HepG2 (cell line): Measurements from ENCODE around the gene SYVN1. TPM values are rescaled to one million over a fixed set of nuclear protein-coding genes. Genes with fewer than 3 reads are reported as not detected.

ENCODE experiments used
- ATAC-seq: fragments of 200-7000 bp; cut with Tn5 transposase; 3 replicates; pipeline ENCODE4 v1.9.1; 2020; ENCODE audit warnings: mild to moderate bottlenecking, moderate library complexity
- BruUV-seq: library from RNA; stranded (reverse); fragments of 400-500 nt; replicated peaks from 2 replicates; lab custom pipeline; 2021; lab: Mats Ljungman, UMichigan
- CTCF ChIA-PET: fragments of 300-600 bp; formaldehyde crosslinking; extraction: SDS; loops from one replicate; lab custom pipeline; 2021; ENCODE audit warnings: low total read pairs, inconsistent platforms, low intra/inter-chr PET ratio; lab: Yijun Ruan, JAX
- POLR2A ChIA-PET: fragments of 350-600 bp; sonication (Branson Sonifier 250); formaldehyde crosslinking; loops from one replicate; lab custom pipeline; 2020; ENCODE audit warnings: antibody characterized with exemption, inconsistent platforms; lab: Yijun Ruan, JAX
- DNase-seq: peaks from one replicate; pipeline ENCODE4 v3.0.0-alpha.2; 2015; ENCODE audit warnings: low spot score
- FAIRE-seq: peaks from 3 replicates; lab custom pipeline; 2011; peaks lifted over from hg19 to GRCh38; lab: Jason Lieb, UNC
- H2AFZ ChIP-seq: one replicate; pipeline ENCODE4 v1.6.1; 2011; ENCODE audit warnings: low read length, inconsistent platforms
- H3K27ac ChIP-seq: fragments of 300-600 bp; 3 replicates; pipeline ENCODE4 v1.8.0; 2011; ENCODE audit warnings: mixed run types, mild to moderate bottlenecking, mixed read lengths, low read length, inconsistent platforms; ENCODE audit not compliant: insufficient read depth; ENCODE audit errors: extremely low read length
- H3K27me3 ChIP-seq, 2 experiments: fragments of 200-600 bp in 1 of 2; 2 replicates in 1 of 2; 3 replicates in 1 of 2; pipeline versions ENCODE4 v1.6.0 to v1.8.0; 2011; ENCODE audit warnings: low read length in 2 of 2, mild to moderate bottlenecking in 2 of 2, moderate library complexity in 2 of 2, inconsistent platforms in 1 of 2; ENCODE audit not compliant: insufficient read depth in 2 of 2, control insufficient read depth in 1 of 2
- H3K36me3 ChIP-seq, 2 experiments: fragments of 200-600 bp in 1 of 2; replicated peaks in 1 of 2; 2 replicates in 1 of 2; 3 replicates in 1 of 2; pipeline versions ENCODE4 v1.5.1 to v1.8.0; 2011; ENCODE audit warnings: low read length in 2 of 2, inconsistent platforms in 1 of 2; ENCODE audit not compliant: insufficient read depth in 2 of 2, control insufficient read depth in 1 of 2
- H3K4me1 ChIP-seq: 2 replicates; pipeline ENCODE4 v1.5.1; 2012; ENCODE audit warnings: low read length, inconsistent platforms; ENCODE audit not compliant: insufficient read depth
- H3K4me2 ChIP-seq: 2 replicates; pipeline ENCODE4 v1.6.0; 2011; ENCODE audit warnings: low read depth, low read length, inconsistent platforms
- H3K4me3 ChIP-seq, 3 experiments: fragments of 200-600 bp in 1 of 3; sonication (generic), shearing (Covaris generic) in 1 of 3; replicated peaks in 1 of 3; 2 replicates each; pipeline ENCODE4 v1.5.1; 2011 to 2016; ENCODE audit warnings: low read length in 3 of 3, inconsistent platforms in 2 of 3, low read depth in 2 of 3, mild to moderate bottlenecking in 2 of 3, control low read depth in 1 of 3, mixed read lengths in 1 of 3; ENCODE audit not compliant: insufficient read depth in 1 of 3
- H3K79me2 ChIP-seq: one replicate; pipeline ENCODE4 v1.6.1; 2011; ENCODE audit warnings: low read length, inconsistent platforms; ENCODE audit not compliant: insufficient read depth
- H3K9ac ChIP-seq: 2 replicates; pipeline ENCODE4 v1.6.0; 2011; ENCODE audit warnings: mild to moderate bottlenecking, low read depth, low read length, inconsistent platforms; ENCODE audit not compliant: insufficient read depth
- H3K9me3 ChIP-seq: 2 replicates; pipeline ENCODE4 v1.5.1; 2012; ENCODE audit warnings: mild to moderate bottlenecking, low read length
- H4K20me1 ChIP-seq: 2 replicates; pipeline ENCODE4 v1.6.0; 2011; ENCODE audit warnings: inconsistent platforms, mild to moderate bottlenecking, low read length, moderate library complexity; ENCODE audit not compliant: insufficient read depth
- AGO2 ChIP-seq: fragments of 200-400 bp; formaldehyde crosslinking; optimal IDR thresholded peaks from 2 replicates; pipeline ENCODE3; 2017; ENCODE audit warnings: mild to moderate bottlenecking, low read depth, low read length, moderate library complexity
- GRHL1 ChIP-seq: sonication (generic); formaldehyde crosslinking; conservative IDR thresholded peaks from 2 replicates; pipeline ENCODE4 v1.8.0; 2022; ENCODE audit warnings: missing genetic modification reagents
- JUNB ChIP-seq: sonication (generic); formaldehyde crosslinking; IDR thresholded peaks from 2 replicates; pipeline ENCODE4 v1.8.0; 2022; ENCODE audit warnings: missing genetic modification reagents, mild to moderate bottlenecking, borderline replicate concordance
- KDM3A ChIP-seq: IDR thresholded peaks from 2 replicates; pipeline ENCODE4 v1.6.1; 2018; ENCODE audit warnings: low read depth, missing compliant biosample characterization
- MXD3 ChIP-seq: IDR thresholded peaks from 2 replicates; pipeline ENCODE4 v1.6.1; 2016; ENCODE audit warnings: mild to moderate bottlenecking, missing biosample characterization, missing genetic modification reagents
- PAX8 ChIP-seq: sonication (generic); formaldehyde crosslinking; IDR thresholded peaks from 2 replicates; pipeline ENCODE4 v1.8.0; 2022; ENCODE audit warnings: mild to moderate bottlenecking, missing genetic modification reagents, borderline replicate concordance
- POLR2A ChIP-seq, 2 experiments: IDR thresholded peaks; 2 replicates each; pipeline ENCODE4 v1.6.1; 2011; ENCODE audit warnings: low read depth in 2 of 2, low read length in 2 of 2, mild to moderate bottlenecking in 1 of 2, moderate library complexity in 1 of 2; ENCODE audit not compliant: insufficient read depth in 1 of 2
- POLR2AphosphoS5 ChIP-seq: IDR thresholded peaks from 2 replicates; pipeline ENCODE4 v1.6.1; 2012; ENCODE audit warnings: low read depth, low read length
- ZNF777 ChIP-seq: sonication (generic); formaldehyde crosslinking; IDR thresholded peaks from 2 replicates; pipeline ENCODE4 v1.4.0; 2020; ENCODE audit warnings: missing genetic modification reagents
- WGBS: methylation state at CpG from one replicate; pipeline ENCODE4 v1.1.6; 2017; ENCODE audit warnings: low lambda C conversion rate; 5-methylcytosine and 5-hydroxymethylcytosine counted together
- in situ Hi-C: cut with HindIII; loops from 2 replicates; pipeline ENCODE4 v1.10.0; 2017; ENCODE audit warnings: low pct_unique_long_range_greater_than_20kb; ENCODE audit not compliant: extremely low pct_ligation_motif_present
- intact Hi-C: fragments of 100-400 bp; cut with micrococcal nuclease; formaldehyde crosslinking; loops from one replicate; pipeline ENCODE4 v1.10.0; 2022; ENCODE audit not compliant: unreplicated experiment
- polyA plus RNA-seq, 8 experiments: library from polyadenylated mRNA; depleted of rRNA in 3 of 8; stranded (reverse) in 7 of 8; unstranded in 1 of 8; fragments of >200 nt; fragmentation: Illumina TruSeq in 4 of 8; extraction: Trizol in 4 of 8; gene quantifications; 2 replicates each; pipeline versions ENCODE4 v1.2.1 to v1.2.3, GENCODE V29; 2011 to 2016; ENCODE audit warnings: low read depth in 4 of 8, missing spikeins in 1 of 8, mixed read lengths in 1 of 8; ENCODE audit not compliant: insufficient read depth in 1 of 8
- total RNA-seq, 5 experiments: library from RNA; depleted of rRNA; stranded (reverse); fragments of >200 nt; fragmentation: Illumina TruSeq; extraction: Trizol; gene quantifications; 2 replicates each; pipeline ENCODE4 v1.2.3, GENCODE V29; 2016; ENCODE audit warnings: low read depth in 1 of 5

The SYVN1 gene
- total and polyA plus RNA-seq, 2 of the 13 experiments (the other 11 are each of a cell fraction or from before 2014, with no cell fraction given), result 10.3 to 22.5 TPM

GRCh38 chr11:65114538-65115171, 19.7 kb downstream of the SYVN1 start:
- Histone ChIP-seq H3K36me3 (peaks cover 0 to 9% of the 10 kb centered on the region in 2 experiments; a peak in 3 of 5 replicates), H4K20me1 (no peaks in the 10 kb centered on the region), H3K4me2 (no peak overlapping the region), H3K4me3 (no peak overlapping the region), H3K9me3 (no peaks in the 10 kb centered on the region), H2AFZ (no peak overlapping the region), H3K79me2 (peaks cover 10% of the 10 kb centered on the region), H3K4me1 (peaks cover 37% of the 10 kb centered on the region), H3K27ac (no peak overlapping the region), H3K9ac (no peak overlapping the region), H3K27me3 (no peaks in the 10 kb centered on the region)
- CTCF ChIA-PET, result no interaction called here
- peak; percentile 83 for TF ChIP-seq AGO2
- TF ChIP-seq JUNB (CRISPR knock-in tag), result no peak
- TF ChIP-seq GRHL1 (CRISPR knock-in tag), result no peak
- TF ChIP-seq POLR2A (IDR thresholded peaks at IDR 0.05; ENCODE audit: insufficient read depth in 1 of 2, low read depth in 2 of 2, low read length in 2 of 2), result 0 out of 4 replicates have a peak, but pooled peaks of 1 of the 2 experiments have one; percentile 1
- POLR2A ChIA-PET, result interaction anchor here (4.8 to 4.9 kb wide), 2 partner anchors 18 to 20 kb away, joined by 53 to 86 read pairs; partner anchors contain the start of genes SYVN1 and VPS51
- no TSS peak for BruUV-seq
- ATAC-seq, result no peak
- in situ Hi-C loops (loop anchor here (5.0 kb wide), 1 partner anchor 68 kb away; the partner anchor contains the start of gene CAPN1), intact Hi-C loops (no loop called here)
- WGBS, result 91% methylated on average over 8 of the region's 11 CpGs
- DNase-seq, result no peak
- FAIRE-seq, result no peak

- FAIRE-seq, result no peak
- ChIA-PET CTCF (no interaction called here), POLR2A (interaction anchor here (0.6 to 5.0 kb wide), 5 partner anchors 8 to 209 kb away, joined by 3 to 86 read pairs (median 53); partner anchors contain the start of genes FAU, MRPL49, SAC3D1 and SYVN1)
- Histone ChIP-seq H3K27ac (no peak overlapping the region), H3K79me2 (peaks cover 10% of the 10 kb centered on the region), H3K36me3 (peaks cover 1 to 11% of the 10 kb centered on the region in 2 experiments; a peak in 4 of 5 replicates), H3K9me3 (no peaks in the 10 kb centered on the region), H4K20me1 (no peaks in the 10 kb centered on the region), H3K9ac (peak overlapping the region; percentile 84; the same call in 1 of the 2 replicates), H3K27me3 (no peaks in the 10 kb centered on the region), H3K4me2 (peak overlapping the region; percentile 96), H3K4me1 (peaks cover 37% of the 10 kb centered on the region), H2AFZ (no peak overlapping the region)
- no peak for DNase-seq
- no peak for ATAC-seq
- 90% methylated on average over 4 of the region's 6 CpGs for WGBS
- intact Hi-C loops, result loop anchor here (2.0 kb wide), 1 partner anchor 67 kb away; the partner anchor contains the start of gene CAPN1
- TF ChIP-seq KDM3A (no peak), MXD3 (CRISPR knock-in tag) (no peak), POLR2AphosphoS5 (peak; percentile 22; the same call in 1 of the 2 replicates), PAX8 (CRISPR knock-in tag) (no peak), POLR2A (IDR thresholded peaks at IDR 0.05; ENCODE audit: insufficient read depth in 1 of 2, low read depth in 2 of 2, low read length in 2 of 2) (peak in 1 of 2 experiments; percentile 33; a peak in 2 of 4 replicates), ZNF777 (CRISPR knock-in tag) (no peak)
- TF ChIP-seq, all 625 proteins: peak for 2
- peak overlapping the region in 1 of 3 experiments; percentile 95; a peak in 2 of 6 replicates for H3K4me3 ChIP-seq
- in situ Hi-C loops, result loop anchor here (5.0 kb wide), 1 partner anchor 68 kb away; the partner anchor contains the start of gene CAPN1
- BruUV-seq, result TSS peak; percentile 44
Measured at GRCh38 chr11:65113839-65114238, 20.5 kb downstream of the SYVN1 start.
